ENCODE data around the gene LRRC26.

LRRC26 gene

GRCh38 chr9:137181680-137182079 lies 11.8 kb upstream of the LRRC26 start:
- DNase-seq, result no peak

GRCh38 chr9:137180491-137180890 lies 10.6 kb upstream of the LRRC26 start:
- DNase-seq, result no peak

GRCh38 chr9:137179761-137180160 lies 9.9 kb upstream of the LRRC26 start:
- no peak for DNase-seq

- no peak for DNase-seq
Measured at GRCh38 chr9:137178939-137179630, 9.2 kb upstream of the LRRC26 start.

GRCh38 chr9:137178201-137178938 lies 8.5 kb upstream of the LRRC26 start:
- no peak for DNase-seq

- peak; percentile 18 for DNase-seq
Measured at GRCh38 chr9:137176302-137177182, 6.7 kb upstream of the LRRC26 start.

GRCh38 chr9:137175345-137175961 lies 5.6 kb upstream of the LRRC26 start:
- no peak for DNase-seq

- no peak for DNase-seq
Measured at GRCh38 chr9:137174722-137175293, 5.0 kb upstream of the LRRC26 start.

GRCh38 chr9:137173796-137174664 lies 4.2 kb upstream of the LRRC26 start:
- DNase-seq, result no peak

- peak; percentile 38 for DNase-seq
Measured at GRCh38 chr9:137172901-137173795, 3.3 kb upstream of the LRRC26 start.

- no peak for DNase-seq
Measured at GRCh38 chr9:137171149-137171900, 1.5 kb upstream of the LRRC26 start.

GRCh38 chr9:137170486-137171148 lies 766 bp upstream of the LRRC26 start:
- DNase-seq, result no peak

- DNase-seq, result peak; percentile 78
Measured at GRCh38 chr9:137168904-137169856, 671 bp downstream of the LRRC26 start.

GRCh38 chr9:137168573-137168903 lies 1.3 kb downstream of the LRRC26 start:
- DNase-seq, result no peak

- DNase-seq, result peak; percentile 12
Measured at GRCh38 chr9:137167747-137168572, 1.9 kb downstream of the LRRC26 start.

GRCh38 chr9:137167277-137167746 lies 2.5 kb downstream of the LRRC26 start:
- no peak for DNase-seq
